ENCODE data around the gene TSHR. TPM values are rescaled to one million over a fixed set of nuclear protein-coding genes. Genes with fewer than 3 reads are reported as not detected.

Gene TSHR
- total RNA-seq, 1 donor, result not detected

DNA sequence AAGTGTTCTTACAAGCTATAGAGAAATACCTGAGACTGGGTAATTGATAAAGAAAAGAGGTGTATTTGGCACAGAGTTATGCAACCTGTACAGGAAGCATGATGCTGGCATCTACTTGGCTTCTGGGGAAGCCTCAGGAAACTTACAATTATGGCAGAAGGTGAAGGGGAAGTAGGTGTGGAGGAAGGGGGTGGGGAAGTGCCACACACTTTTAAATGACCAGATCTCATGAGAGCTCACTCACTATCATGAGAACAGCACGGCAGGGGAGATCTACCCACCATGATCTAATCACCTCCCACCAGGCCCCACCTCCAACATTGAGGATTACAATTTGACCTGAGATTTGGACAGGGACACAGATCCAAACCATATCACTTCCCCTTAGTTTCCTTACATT is 32.8 kb downstream of the TSHR start:
- no peak overlapping the region for H3K4me3 ChIP-seq (ENCODE audit: low read depth, low read length)
- TF ChIP-seq, protein P1, sequence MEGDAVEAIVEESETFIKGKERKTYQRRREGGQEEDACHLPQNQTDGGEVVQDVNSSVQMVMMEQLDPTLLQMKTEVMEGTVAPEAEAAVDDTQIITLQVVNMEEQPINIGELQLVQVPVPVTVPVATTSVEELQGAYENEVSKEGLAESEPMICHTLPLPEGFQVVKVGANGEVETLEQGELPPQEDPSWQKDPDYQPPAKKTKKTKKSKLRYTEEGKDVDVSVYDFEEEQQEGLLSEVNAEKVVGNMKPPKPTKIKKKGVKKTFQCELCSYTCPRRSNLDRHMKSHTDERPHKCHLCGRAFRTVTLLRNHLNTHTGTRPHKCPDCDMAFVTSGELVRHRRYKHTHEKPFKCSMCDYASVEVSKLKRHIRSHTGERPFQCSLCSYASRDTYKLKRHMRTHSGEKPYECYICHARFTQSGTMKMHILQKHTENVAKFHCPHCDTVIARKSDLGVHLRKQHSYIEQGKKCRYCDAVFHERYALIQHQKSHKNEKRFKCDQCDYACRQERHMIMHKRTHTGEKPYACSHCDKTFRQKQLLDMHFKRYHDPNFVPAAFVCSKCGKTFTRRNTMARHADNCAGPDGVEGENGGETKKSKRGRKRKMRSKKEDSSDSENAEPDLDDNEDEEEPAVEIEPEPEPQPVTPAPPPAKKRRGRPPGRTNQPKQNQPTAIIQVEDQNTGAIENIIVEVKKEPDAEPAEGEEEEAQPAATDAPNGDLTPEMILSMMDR (IDR thresholded peaks at IDR 0.05; ENCODE audit: insufficient read depth, low read depth, low read length), result no peak
- DNase-seq (ENCODE audit: low read depth), result no peak

DNA sequence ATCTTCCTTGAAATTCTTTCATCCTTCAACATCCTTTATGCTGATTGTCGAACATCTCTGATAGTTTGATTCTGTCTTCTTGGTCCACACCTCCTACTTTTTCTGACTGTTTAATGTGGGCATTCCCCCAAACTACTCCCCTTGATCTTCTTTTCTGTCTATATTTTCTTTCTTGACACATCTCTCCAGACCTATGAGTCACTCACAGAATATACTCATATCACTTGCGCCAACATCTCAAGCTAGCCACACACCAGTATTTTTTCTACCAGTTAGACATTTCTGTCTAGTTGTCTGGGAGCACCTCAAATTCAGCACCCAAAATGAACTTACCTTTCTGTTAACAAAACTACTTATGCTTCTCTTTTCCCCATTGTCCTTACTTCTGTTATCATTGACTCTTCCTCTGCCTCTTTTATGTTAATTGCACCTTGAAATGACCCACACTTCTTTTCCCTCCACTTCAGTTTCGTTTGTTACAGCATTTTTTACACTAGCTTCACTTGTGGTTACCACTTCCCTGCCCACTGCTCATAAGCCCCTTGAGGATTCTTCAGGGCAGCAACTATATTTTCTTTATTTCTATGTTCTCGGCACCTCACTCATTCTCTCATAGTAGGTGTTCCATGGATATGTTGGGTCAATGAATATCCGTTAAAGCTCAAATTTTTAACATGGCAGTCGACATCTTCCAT is 33.5 kb downstream of the TSHR start:
- TF ChIP-seq, protein P1 (IDR thresholded peaks at IDR 0.05; ENCODE audit: insufficient read depth, low read depth, low read length), result no peak
- DNase-seq (ENCODE audit: low read depth), result no peak
- no peak overlapping the region for H3K4me3 ChIP-seq (ENCODE audit: low read depth, low read length)

DNA sequence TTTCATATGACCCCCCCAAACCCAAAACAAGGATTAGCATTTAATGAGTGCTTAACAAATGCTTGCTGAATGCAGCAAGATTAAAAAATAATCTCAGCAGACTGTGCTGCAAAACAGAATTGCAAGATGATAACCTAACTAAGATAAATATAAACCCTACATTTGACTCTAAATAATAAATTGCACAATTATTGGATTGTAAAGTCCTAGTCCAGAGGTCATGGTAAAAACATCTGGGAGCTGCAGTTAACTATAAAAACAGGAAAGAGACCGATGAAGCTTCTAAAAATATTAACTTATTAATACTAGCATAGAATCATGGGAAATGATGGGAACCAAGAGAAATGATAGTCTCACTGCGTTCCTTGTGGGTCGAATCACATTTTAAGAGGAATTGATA is 37.2 kb downstream of the TSHR start:
- TF ChIP-seq, protein P1 (IDR thresholded peaks at IDR 0.05; ENCODE audit: insufficient read depth, low read depth, low read length), result no peak
- no peak for DNase-seq (ENCODE audit: low read depth)
- no peak overlapping the region for H3K4me3 ChIP-seq (ENCODE audit: low read depth, low read length)

DNA sequence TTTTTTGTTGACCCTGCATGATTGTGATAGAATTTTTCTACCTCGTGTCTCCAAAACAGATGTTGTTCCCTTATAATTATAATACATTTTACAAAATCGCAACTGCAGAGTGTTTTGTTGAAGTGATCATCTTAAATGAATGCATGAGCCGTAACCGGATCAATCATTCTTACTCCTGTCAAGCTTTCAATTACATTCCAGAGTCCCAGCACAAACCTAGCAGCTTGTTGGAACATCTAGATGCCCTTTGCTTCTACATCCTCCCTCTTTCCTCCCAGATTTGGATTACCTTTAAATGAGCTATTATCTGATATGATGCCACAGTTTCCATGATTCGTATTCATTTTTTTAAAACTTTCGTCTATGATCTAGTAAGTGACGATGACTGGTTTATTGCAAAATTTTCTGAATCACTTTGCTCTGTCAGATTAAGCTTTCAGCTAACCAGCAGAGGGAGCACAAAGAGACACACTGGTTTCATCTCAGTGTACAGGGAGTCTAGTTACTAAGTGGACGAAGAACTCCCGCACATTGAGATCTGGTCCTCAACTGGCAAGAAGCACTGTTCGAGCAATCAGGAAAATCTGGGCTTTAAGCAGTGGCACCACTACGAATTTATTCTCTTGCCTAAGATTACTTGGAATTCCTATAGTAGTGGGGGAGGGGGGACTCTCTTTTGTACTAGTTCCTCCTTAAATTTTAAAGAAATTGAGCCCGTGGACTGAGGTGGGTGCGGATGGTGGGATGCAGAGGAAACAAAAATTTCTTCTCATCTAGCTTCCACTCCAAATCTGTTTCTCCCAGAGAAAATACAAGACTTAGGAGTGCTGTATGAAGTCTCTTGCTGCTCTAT is 40.9 kb downstream of the TSHR start:
- H3K4me3 ChIP-seq (ENCODE audit: low read depth, low read length), result no peak overlapping the region
- peak; percentile 81 for DNase-seq (ENCODE audit: low read depth)
- TF ChIP-seq, protein P1 (IDR thresholded peaks at IDR 0.05; ENCODE audit: insufficient read depth, low read depth, low read length), result peak; percentile 82

DNA sequence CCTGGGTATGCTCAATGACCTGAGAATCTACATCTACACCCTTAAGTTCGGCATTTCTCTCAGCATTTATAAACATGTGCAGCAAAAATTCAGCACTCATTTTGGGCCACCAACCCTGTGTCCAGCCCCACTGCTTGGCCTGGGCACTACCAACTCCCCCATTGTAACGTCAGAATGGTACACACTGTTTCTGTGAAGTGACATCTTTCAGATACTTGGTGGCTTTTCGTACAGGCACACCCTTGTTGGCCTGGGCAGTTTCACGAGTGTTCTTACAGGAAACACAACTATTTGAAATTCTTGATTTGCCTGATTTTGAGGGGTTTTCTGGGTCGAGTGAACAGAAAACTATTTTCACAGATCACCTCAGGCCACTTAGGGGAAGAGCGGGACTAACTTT is 46.0 kb downstream of the TSHR start:
- TF ChIP-seq, protein P1 (IDR thresholded peaks at IDR 0.05; ENCODE audit: insufficient read depth, low read depth, low read length), result no peak
- H3K4me3 ChIP-seq (ENCODE audit: low read depth, low read length), result no peak overlapping the region
- no peak for DNase-seq (ENCODE audit: low read depth)

DNA sequence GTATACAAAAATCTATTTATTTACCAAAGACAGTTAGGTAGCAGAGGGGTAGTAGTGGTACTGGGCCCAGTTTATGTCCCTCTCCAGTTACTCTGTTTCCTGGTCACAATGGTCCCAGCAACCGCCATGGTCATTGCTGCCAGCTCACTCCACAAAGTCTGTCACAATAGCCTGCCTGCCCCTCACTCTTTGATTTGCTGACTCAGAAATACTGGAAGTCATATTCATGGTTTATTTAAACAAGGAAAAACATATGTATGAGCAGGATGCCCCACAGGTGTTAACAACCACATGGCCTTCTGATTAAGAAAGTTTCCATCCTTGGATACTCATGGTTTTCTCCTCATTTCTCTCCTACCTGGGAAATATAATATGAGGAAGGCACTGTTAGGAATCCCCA is 49.2 kb downstream of the TSHR start:
- TF ChIP-seq, protein P1 (IDR thresholded peaks at IDR 0.05; ENCODE audit: insufficient read depth, low read depth, low read length), result no peak
- no peak for DNase-seq (ENCODE audit: low read depth)
- no peak overlapping the region for H3K4me3 ChIP-seq (ENCODE audit: low read depth, low read length)

Measured in fibroblast of villous mesenchyme (primary cell).